Lower leg skin (tissue), 3 donors: ENCODE data around the gene MAP3K13.

Source experiments
- CTCF ChIP-seq, 3 donors: fragments of 450-650 bp; IDR thresholded peaks; one replicate each; pipeline ENCODE4 v1.5.1; 2016; ENCODE audit warnings: antibody characterized with exemption in 3 of 3, mild to moderate bottlenecking in 3 of 3, moderate library complexity in 2 of 3
- POLR2A ChIP-seq, 2 donors: fragments of 450-650 bp; IDR thresholded peaks; one replicate each; pipeline ENCODE4 v1.6.1; 2016 to 2017; ENCODE audit warnings: antibody characterized with exemption in 2 of 2, mild to moderate bottlenecking in 1 of 2, moderate library complexity in 1 of 2

DNA sequence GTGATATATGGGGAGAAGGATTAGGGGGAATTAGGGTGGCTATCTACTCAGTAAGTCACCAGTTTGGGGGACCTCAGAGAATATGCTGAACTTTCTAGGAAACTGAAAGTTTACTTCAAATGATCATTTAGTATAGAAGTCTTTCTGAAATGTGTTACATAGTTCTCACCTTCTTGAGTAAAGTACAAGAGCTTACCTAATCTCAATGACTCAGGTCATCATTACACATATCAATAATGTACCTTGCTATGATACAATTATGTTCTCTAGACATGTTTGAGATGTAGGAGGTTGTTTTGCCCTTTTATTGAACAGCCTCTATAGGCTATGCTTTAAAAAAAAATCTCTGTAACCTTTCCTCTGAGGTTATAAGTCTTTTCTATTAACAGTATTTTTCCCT, 85.2 kb downstream of the MAP3K13 start:
- TF ChIP-seq POLR2A (IDR thresholded peaks at IDR 0.05) (no peak), CTCF (IDR thresholded peaks at IDR 0.05) (no peak)
